Osteocyte (in vitro differentiated cells): ENCODE data around the gene CNGB1. TPM values are rescaled to one million over a fixed set of nuclear protein-coding genes. Genes with fewer than 3 reads are reported as not detected.

Experiments
- DNase-seq: peaks from one replicate; pipeline ENCODE4 v3.0.0; 2021; ENCODE audit warnings: mixed read lengths; ENCODE audit not compliant: unreplicated experiment; ENCODE audit errors: extremely low spot score
- H3K27ac Mint-ChIP-seq: one replicate; pipeline ENCODE4 v1.8.0; 2021; ENCODE audit warnings: mild to moderate bottlenecking, mixed read lengths; ENCODE audit not compliant: unreplicated experiment
- H3K27me3 Mint-ChIP-seq: one replicate; pipeline ENCODE4 v1.8.0; 2021; ENCODE audit warnings: mixed read lengths; ENCODE audit not compliant: unreplicated experiment
- H3K36me3 Mint-ChIP-seq: one replicate; pipeline ENCODE4 v1.8.0; 2021; ENCODE audit warnings: mixed read lengths; ENCODE audit not compliant: unreplicated experiment
- H3K4me1 Mint-ChIP-seq: one replicate; pipeline ENCODE4 v1.8.0; 2021; ENCODE audit warnings: mixed read lengths; ENCODE audit not compliant: unreplicated experiment
- H3K4me3 Mint-ChIP-seq: one replicate; pipeline ENCODE4 v1.8.0; 2021; ENCODE audit warnings: mild to moderate bottlenecking, moderate library complexity, mixed read lengths; ENCODE audit not compliant: unreplicated experiment
- H3K9me3 Mint-ChIP-seq: one replicate; pipeline ENCODE4 v1.8.0; 2021; ENCODE audit warnings: mixed read lengths; ENCODE audit not compliant: unreplicated experiment
- CTCF ChIP-seq: fragments of 200-600 bp; sonication (generic); IDR thresholded peaks from 2 replicates; pipeline ENCODE4 v1.5.0; 2021; ENCODE audit warnings: antibody characterized with exemption, mild to moderate bottlenecking, moderate library complexity
- total RNA-seq: library from RNA; stranded (reverse); gene quantifications from 2 replicates; pipeline ENCODE4 v1.2.1, GENCODE V29; 2021

CNGB1 gene
- total RNA-seq, 1 donor from 2014 or later = not detected

GRCh38 chr16:57911743-57912142 is 59.2 kb downstream of the CNGB1 start:
- Mint-ChIP-seq H3K27me3 (peaks cover 32% of the 10 kb centered on the region), H3K27ac (no peak overlapping the region), H3K4me3 (no peak overlapping the region), H3K9me3 (no peaks in the 10 kb centered on the region), H3K36me3 (no peaks in the 10 kb centered on the region), H3K4me1 (no peaks in the 10 kb centered on the region)
- TF ChIP-seq CTCF = no peak
- no peak for DNase-seq

- H3K27ac Mint-ChIP-seq = no peak overlapping the region
- H3K4me3 Mint-ChIP-seq = no peak overlapping the region
- peaks cover 32% of the 10 kb centered on the region for H3K27me3 Mint-ChIP-seq
- DNase-seq = no peak
- no peak for TF ChIP-seq CTCF
- H3K9me3 Mint-ChIP-seq = no peaks in the 10 kb centered on the region
- no peaks in the 10 kb centered on the region for H3K4me1 Mint-ChIP-seq
- no peaks in the 10 kb centered on the region for H3K36me3 Mint-ChIP-seq
Measured at GRCh38 chr16:57910696-57911095, 60.2 kb downstream of the CNGB1 start.

- Mint-ChIP-seq H3K4me1 (no peaks in the 10 kb centered on the region), H3K4me3 (no peak overlapping the region), H3K27ac (no peak overlapping the region), H3K36me3 (no peaks in the 10 kb centered on the region), H3K27me3 (peaks cover 39% of the 10 kb centered on the region), H3K9me3 (no peaks in the 10 kb centered on the region)
- TF ChIP-seq CTCF = no peak
- no peak for DNase-seq
Measured at GRCh38 chr16:57908409-57908987, 62.4 kb downstream of the CNGB1 start.

GRCh38 chr16:57906382-57907316 is 64.3 kb downstream of the CNGB1 start:
- no peak for DNase-seq
- no peaks in the 10 kb centered on the region for H3K9me3 Mint-ChIP-seq
- H3K4me1 Mint-ChIP-seq = no peaks in the 10 kb centered on the region
- peaks cover 36% of the 10 kb centered on the region for H3K27me3 Mint-ChIP-seq
- no peak overlapping the region for H3K4me3 Mint-ChIP-seq
- H3K36me3 Mint-ChIP-seq = no peaks in the 10 kb centered on the region
- peak; percentile 43 for TF ChIP-seq CTCF
- no peak overlapping the region for H3K27ac Mint-ChIP-seq

- no peak for TF ChIP-seq CTCF
- no peaks in the 10 kb centered on the region for H3K36me3 Mint-ChIP-seq
- no peak overlapping the region for H3K4me3 Mint-ChIP-seq
- H3K27me3 Mint-ChIP-seq = peaks cover 41% of the 10 kb centered on the region
- H3K9me3 Mint-ChIP-seq = no peaks in the 10 kb centered on the region
- H3K4me1 Mint-ChIP-seq = no peaks in the 10 kb centered on the region
- DNase-seq = no peak
- no peak overlapping the region for H3K27ac Mint-ChIP-seq
Measured at GRCh38 chr16:57904101-57904500, 66.8 kb downstream of the CNGB1 start.
